IPS DF 19.7 (cell line): ENCODE measurements around the gene ZBTB2.
"Not testable (repeated sequence)": the region's sequence is repeated elsewhere in the genome, so short reads cannot be mapped to it uniquely, and the experiment has no call there.

ENCODE experiments used
- DNase-seq: peaks from one replicate; pipeline ENCODE4 v3.0.0-alpha.2; 2013; ENCODE audit warnings: low read depth, low spot score

The ZBTB2 gene

GRCh38 chr6:151374036-151374683 is 17.2 kb downstream of the ZBTB2 start:
- no peak for DNase-seq

GRCh38 chr6:151372164-151372563 is 19.2 kb downstream of the ZBTB2 start:
- DNase-seq, result no peak

- no peak for DNase-seq
Observed at GRCh38 chr6:151370509-151371078, 20.8 kb downstream of the ZBTB2 start.

- no peak for DNase-seq
Observed at GRCh38 chr6:151365233-151365632, 26.1 kb downstream of the ZBTB2 start.

DNA sequence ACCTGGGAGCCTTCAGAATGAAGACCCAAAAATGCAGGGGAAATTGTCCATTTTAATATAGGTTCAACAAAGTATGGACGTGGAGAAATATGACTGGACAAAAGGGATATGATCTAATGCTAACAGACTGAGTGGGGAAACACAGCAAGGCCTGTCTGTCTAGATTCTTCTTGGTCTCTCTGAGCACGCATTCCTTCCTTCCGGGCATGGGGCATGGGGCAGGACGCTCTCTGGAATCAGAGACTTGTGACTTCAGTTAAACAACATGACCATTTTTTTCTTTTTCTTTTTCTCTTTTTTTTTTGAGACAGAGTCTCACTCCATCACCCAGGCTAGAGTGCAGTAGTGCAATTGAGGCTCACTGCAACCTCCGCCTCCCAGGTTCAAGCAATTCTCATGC is 31.9 kb downstream of the ZBTB2 start:
- DNase-seq, result no peak

- DNase-seq, result no peak
Observed at GRCh38 chr6:151358475-151358874, 32.9 kb downstream of the ZBTB2 start.

- no peak for DNase-seq
Observed at GRCh38 chr6:151357758-151358436, 33.5 kb downstream of the ZBTB2 start.

DNA sequence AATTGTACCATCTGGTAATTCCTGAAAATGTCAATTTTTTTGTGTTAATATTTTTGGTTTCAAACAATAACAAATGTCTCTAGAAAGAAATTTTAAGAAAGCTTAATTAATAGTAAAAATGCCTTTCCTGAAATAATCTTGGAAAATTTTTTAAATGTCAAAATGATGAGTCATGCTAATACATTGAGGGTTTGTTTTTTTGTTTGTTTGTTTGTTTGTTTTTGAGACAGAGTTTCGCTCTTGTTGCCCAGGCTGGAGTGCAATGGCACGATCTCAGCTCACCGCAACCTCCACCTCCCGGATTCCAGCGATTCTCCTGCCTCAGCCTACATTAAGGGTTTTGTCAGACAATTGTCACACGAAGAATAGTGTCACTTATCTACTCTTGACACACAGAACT is 34.4 kb downstream of the ZBTB2 start:
- not testable (repeated sequence) for DNase-seq

DNA sequence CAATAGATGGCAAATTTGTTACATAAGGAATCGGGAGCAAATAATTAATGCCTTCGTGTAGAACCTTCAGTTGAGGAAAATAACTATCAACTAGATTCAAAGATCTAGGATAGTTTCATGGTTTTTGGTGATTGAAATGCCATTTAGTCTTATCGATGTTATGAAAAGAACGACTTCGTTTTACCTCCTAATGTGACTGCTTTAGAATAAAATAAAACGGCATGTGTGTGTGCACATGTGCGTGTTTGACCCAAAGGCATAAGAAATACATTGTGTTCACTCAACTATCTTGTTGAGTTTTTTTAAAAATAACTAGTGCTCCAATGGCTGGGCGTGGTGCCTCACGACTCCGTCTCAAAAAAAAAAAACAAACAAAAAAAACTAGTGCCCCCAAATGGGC is 37.6 kb downstream of the ZBTB2 start:
- DNase-seq, result no peak

DNA sequence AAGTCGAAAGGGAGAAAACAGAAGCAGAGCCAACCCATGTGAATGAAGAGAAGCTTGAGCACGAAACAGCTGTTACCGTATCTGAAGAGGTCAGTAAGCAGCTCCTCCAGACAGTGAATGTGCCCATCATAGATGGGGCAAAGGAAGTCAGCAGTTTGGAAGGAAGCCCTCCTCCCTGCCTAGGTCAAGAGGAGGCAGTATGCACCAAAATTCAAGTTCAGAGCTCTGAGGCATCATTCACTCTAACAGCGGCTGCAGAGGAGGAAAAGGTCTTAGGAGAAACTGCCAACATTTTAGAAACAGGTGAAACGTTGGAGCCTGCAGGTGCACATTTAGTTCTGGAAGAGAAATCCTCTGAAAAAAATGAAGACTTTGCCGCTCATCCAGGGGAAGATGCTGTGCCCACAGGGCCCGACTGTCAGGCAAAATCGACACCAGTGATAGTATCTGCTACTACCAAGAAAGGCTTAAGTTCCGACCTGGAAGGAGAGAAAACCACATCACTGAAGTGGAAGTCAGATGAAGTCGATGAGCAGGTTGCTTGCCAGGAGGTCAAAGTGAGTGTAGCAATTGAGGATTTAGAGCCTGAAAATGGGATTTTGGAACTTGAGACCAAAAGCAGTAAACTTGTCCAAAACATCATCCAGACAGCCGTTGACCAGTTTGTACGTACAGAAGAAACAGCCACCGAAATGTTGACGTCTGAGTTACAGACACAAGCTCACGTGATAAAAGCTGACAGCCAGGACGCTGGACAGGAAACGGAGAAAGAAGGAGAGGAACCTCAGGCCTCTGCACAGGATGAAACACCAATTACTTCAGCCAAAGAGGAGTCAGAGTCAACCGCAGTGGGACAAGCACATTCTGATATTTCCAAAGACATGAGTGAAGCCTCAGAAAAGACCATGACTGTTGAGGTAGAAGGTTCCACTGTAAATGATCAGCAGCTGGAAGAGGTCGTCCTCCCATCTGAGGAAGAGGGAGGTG is 38.7 kb downstream of the ZBTB2 start:
- no peak for DNase-seq

- DNase-seq, result no peak
Observed at GRCh38 chr6:151351731-151352130, 39.6 kb downstream of the ZBTB2 start.

DNA sequence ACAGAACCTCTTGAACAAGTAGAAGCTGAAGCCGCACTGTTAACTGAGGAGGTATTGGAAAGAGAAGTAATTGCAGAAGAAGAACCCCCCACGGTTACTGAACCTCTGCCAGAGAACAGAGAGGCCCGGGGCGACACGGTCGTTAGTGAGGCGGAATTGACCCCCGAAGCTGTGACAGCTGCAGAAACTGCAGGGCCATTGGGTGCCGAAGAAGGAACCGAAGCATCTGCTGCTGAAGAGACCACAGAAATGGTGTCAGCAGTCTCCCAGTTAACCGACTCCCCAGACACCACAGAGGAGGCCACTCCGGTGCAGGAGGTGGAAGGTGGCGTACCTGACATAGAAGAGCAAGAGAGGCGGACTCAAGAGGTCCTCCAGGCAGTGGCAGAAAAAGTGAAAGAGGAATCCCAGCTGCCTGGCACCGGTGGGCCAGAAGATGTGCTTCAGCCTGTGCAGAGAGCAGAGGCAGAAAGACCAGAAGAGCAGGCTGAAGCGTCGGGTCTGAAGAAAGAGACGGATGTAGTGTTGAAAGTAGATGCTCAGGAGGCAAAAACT is 40.1 kb downstream of the ZBTB2 start:
- DNase-seq, result no peak

- no peak for DNase-seq
Observed at GRCh38 chr6:151350442-151351145, 40.8 kb downstream of the ZBTB2 start.

DNA sequence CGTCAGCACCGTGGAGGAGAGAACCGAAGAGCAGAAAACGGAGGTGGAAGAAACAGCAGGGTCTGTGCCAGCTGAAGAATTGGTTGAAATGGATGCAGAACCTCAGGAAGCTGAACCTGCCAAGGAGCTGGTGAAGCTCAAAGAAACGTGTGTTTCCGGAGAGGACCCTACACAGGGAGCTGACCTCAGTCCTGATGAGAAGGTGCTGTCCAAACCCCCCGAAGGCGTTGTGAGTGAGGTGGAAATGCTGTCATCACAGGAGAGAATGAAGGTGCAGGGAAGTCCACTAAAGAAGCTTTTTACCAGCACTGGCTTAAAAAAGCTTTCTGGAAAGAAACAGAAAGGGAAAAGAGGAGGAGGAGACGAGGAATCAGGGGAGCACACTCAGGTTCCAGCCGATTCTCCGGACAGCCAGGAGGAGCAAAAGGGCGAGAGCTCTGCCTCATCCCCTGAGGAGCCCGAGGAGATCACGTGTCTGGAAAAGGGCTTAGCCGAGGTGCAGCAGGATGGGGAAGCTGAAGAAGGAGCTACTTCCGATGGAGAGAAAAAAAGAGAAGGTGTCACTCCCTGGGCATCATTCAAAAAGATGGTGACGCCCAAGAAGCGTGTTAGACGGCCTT is 41.6 kb downstream of the ZBTB2 start:
- DNase-seq, result no peak

DNA sequence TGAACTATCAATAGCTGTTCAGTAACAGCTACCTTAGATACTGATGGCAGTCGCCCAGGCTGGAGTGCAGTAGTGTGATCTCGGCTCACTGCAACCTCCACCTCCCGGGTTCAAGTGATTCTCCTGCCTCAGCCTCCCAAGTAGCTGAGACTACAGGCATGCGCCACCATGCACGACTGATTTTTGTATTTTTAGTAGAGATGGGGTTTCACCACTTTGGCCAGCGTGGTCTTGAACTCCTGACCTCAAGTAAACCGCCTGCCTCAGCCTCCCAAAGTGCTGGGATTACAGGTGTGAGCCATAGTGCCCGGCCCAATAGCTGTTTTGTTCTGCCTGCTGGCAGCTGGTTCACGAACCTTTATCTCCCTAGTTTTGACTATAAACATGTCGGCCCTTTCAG is 48.6 kb downstream of the ZBTB2 start:
- DNase-seq, result not testable (repeated sequence)

DNA sequence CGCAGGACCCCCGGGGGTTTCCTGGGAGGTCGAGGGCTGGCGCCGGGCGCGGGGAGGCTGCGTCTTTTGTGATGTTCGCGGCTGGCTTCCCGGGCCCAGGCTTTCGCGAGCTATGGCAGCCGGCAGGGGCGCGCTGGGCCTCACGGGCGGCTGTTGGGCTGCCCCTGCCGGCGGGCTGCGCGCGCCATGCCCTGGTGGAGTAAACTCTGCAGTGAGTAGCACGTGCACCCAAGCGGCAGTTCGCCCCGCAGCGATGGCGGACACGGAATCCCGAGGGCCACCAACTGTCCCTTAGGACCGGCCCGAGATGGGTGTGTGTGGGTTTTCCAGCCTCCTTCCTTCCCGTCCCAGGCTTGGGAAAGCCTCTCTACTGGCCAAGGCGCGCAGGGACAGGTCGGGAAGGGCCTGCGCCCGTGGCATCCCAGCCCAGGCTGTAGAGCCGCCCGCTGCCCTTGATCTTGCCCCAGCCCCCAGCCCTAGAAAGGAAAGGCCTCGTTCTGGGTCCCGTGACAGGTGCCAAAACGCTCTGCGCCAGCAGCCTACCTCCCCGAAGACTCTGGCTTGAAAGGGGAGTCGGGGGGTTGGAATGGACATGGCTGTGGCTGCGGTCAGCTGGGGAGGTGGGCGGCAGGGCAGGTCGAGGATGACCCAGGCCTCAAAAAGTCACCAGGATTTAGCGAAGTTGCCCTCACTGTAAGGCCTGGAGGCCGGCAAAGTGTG is 49.7 kb downstream of the ZBTB2 start:
- DNase-seq, result no peak

DNA sequence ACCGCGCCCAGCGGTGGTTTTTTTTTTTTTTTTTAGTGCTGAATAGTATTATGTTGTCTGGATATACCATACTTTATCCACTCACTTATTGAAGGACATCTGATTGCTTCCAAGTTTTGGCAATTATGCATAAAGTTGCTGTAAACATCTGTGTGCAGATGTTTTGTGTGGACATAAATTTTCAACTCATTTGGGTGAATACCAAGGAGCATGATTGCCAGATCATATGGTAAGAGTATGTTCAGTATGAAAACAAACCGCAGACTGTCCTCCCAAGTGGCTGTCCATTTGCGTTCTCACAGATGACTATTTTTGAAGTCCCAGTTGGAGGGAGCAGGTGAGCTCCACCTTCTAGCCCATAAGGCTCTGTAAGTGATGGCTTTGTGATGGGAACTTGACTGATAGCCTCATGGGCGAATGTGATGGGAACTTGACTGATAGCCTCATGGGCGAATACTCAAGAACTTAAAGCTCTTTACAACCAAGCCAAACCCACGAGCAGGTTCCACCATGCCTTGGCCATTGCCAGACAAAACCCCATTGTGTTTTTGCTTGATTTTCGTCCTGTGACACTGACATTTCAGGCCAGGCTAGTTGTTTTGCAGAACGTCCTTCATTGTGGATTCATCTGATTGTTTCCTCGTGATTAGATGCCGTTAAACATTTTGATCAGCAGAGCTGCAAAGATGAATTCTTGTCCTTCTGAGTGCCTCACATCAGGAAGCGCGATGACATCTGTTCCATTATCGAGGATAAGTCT is 51.0 kb downstream of the ZBTB2 start:
- no peak for DNase-seq

- DNase-seq, result no peak
Observed at GRCh38 chr6:151339369-151339768, 52.0 kb downstream of the ZBTB2 start.

DNA sequence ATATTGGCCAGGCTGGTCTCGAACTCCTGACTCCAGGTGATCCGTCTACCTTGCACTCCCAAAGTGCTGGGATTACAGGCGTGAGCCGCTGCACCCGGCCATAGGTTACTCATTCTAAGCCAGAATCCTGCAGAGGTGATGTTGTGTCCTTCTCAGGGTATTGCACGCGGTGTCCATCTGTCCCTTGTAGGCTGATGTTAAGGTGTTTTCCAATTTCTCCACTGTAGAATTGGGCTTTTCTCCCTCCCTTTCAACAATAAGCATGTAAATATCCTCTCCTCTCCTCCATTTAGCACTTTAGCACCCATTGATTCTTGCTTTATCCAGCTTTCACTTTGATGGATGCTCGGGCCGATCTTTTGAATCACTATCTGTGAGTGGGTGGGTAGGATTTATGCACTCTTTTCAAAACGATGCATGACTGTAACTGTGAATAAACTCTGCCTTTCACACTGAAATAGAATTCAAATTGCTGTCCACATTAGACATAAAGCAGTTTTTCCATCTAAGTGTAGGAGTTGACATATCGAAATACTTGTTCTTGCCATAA is 52.6 kb downstream of the ZBTB2 start:
- no peak for DNase-seq
